ENCODE results near the gene JMJD8. TPM values are rescaled to one million over a fixed set of nuclear protein-coding genes. Genes with fewer than 3 reads are reported as not detected.
A peak's percentile ranks its signal among the peaks of the same experiment; 100 is the strongest.

The JMJD8 gene
- total and polyA plus RNA-seq, 12 donors, result 50.8 to 137 (median 93.1) TPM

- TF ChIP-seq POLR2A (IDR thresholded peaks at IDR 0.05) (no peak), CTCF (IDR thresholded peaks at IDR 0.05) (no peak)
- Histone ChIP-seq H3K27ac (peak overlapping the region in 1 of 5 donors; percentile 49), H3K36me3 (replicated peaks in 1 of 2) (peaks cover 0 to 44% of the 10 kb centered on the region in 2 donors), H3K4me3 (no peak overlapping the region), H3K4me1 (replicated peaks in 1 of 2) (peaks cover 23 to 24% of the 10 kb centered on the region in 2 donors), H3K9me3 (replicated peaks in 1 of 3) (no peaks in the 10 kb centered on the region), H3K27me3 (no peaks in the 10 kb centered on the region)
- DNase-seq, result no peak
- intact Hi-C loops (cut with DNase I), result no loop called here
- 91 to 95% (median 93%) methylated on average over 8 to 18 of the region's 18 CpGs for WGBS, 4 donors
These were observed 10.6 kb downstream of the JMJD8 start for GRCh38 chr16:673399-673991.

GRCh38 chr16:672851-673250, 11.3 kb downstream of the JMJD8 start:
- Histone ChIP-seq H3K27me3 (no peaks in the 10 kb centered on the region), H3K36me3 (replicated peaks in 1 of 2) (peaks cover 0 to 44% of the 10 kb centered on the region in 2 donors), H3K27ac (no peak overlapping the region), H3K9me3 (replicated peaks in 1 of 3) (no peaks in the 10 kb centered on the region), H3K4me1 (replicated peaks in 1 of 2) (peaks cover 23 to 24% of the 10 kb centered on the region in 2 donors), H3K4me3 (no peak overlapping the region)
- DNase-seq, result no peak
- 92 to 93% (median 92%) methylated on average over 20 to 21 of the region's 21 CpGs; no CpG with 5 or more reads in 1 of the 4 donors for WGBS, 4 donors
- no peak for TF ChIP-seq CTCF (IDR thresholded peaks at IDR 0.05)
- no peak for TF ChIP-seq POLR2A (IDR thresholded peaks at IDR 0.05)
- intact Hi-C loops (cut with DNase I), result no loop called here

GRCh38 chr16:672371-672770, 11.8 kb downstream of the JMJD8 start:
- Histone ChIP-seq H3K27ac (no peak overlapping the region), H3K27me3 (no peaks in the 10 kb centered on the region), H3K4me1 (replicated peaks in 1 of 2) (peaks cover 23 to 28% of the 10 kb centered on the region in 2 donors), H3K4me3 (no peak overlapping the region), H3K36me3 (replicated peaks in 1 of 2) (peaks cover 0 to 44% of the 10 kb centered on the region in 2 donors), H3K9me3 (replicated peaks in 1 of 3) (no peaks in the 10 kb centered on the region)
- intact Hi-C loops (cut with DNase I), result no loop called here
- 94 to 96% (median 96%) methylated on average over 8 to 19 of the region's 19 CpGs; no CpG with 5 or more reads in 1 of the 4 donors for WGBS, 4 donors
- no peak for DNase-seq
- TF ChIP-seq POLR2A (IDR thresholded peaks at IDR 0.05) (no peak), CTCF (IDR thresholded peaks at IDR 0.05) (no peak)

- no peak for DNase-seq
- H3K27ac ChIP-seq, result no peak overlapping the region
- no peaks in the 10 kb centered on the region for H3K9me3 ChIP-seq (replicated peaks in 1 of 3)
- intact Hi-C loops (cut with DNase I), result no loop called here
- no peaks in the 10 kb centered on the region for H3K27me3 ChIP-seq
- WGBS, 4 donors, result 85% methylated on average over 9 to 40 of the region's 40 CpGs; no CpG with 5 or more reads in 1 of the 4 donors
- no peak overlapping the region for H3K4me3 ChIP-seq
- no peak for TF ChIP-seq CTCF (IDR thresholded peaks at IDR 0.05)
- no peak for TF ChIP-seq POLR2A (IDR thresholded peaks at IDR 0.05)
- H3K4me1 ChIP-seq (replicated peaks in 1 of 2), result peaks cover 23 to 31% of the 10 kb centered on the region in 2 donors
- peaks cover 0 to 44% of the 10 kb centered on the region in 2 donors for H3K36me3 ChIP-seq (replicated peaks in 1 of 2)
These were observed 12.6 kb downstream of the JMJD8 start for GRCh38 chr16:671353-672131.

Measured in adrenal gland (tissue), 12 donors.